Smooth muscle cell of the brain vasculature (primary cell): ENCODE results near the gene CRIP1.

ENCODE experiments used
- DNase-seq: peaks from one replicate; pipeline ENCODE4 v3.0.0-alpha.2; 2012; ENCODE audit warnings: low read depth, low spot score

Gene CRIP1

DNA sequence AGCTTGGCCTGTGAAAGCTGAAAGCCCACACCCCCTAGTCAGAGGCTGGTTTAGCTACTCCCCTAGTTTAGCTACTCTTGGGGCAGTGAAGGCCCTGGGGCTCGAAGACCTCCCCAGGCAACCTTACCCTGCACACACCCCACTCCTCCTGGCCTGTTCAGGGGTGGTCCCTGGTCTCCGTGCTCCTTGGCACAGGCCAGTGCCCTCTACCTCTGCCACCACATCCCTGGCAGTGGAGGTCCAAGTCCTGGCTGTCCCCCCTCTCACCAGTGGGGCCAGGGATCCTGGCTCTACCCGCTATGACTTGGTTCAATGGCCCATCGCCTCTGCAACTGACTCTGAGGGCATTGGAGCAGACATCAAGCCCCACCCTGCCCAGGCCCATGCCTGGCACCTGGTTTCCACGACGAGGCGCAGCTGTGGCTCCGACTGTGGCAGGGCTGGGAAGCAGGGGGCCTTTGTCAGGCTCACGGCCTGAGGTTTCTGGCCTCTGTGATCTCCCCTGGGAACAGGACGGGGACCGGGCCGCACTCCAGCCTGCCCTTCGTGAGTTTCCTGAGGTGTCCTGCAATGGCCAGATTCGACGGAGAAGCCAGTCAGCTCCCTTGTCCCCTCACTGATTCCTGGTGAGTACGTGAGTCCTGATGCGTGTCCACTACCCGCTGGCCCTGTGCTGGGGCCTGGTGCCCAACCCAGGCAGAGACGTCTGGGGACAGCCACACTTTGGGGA, 45.4 kb downstream of the CRIP1 start:
- no peak for DNase-seq

DNA sequence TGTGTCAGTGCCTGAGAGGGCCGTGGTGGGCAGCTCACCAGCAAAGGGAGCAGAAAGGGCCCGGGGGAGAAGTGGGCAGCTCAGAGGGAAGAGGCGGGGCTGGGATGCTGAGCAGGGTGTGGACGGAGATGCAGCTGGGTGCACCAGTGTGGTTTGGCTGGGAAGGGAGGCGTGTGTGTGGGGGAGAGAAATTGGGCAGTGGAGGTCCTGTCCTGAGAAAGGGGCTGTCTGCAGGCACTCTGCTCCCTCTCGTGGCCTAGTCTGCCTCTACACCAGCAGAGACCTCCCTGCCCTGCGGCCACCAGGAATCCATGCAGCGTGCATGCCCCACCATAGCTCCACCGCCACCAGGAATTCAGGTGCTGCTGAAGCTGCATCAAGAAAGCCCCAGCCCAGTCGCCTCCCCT, 46.1 kb downstream of the CRIP1 start:
- DNase-seq, result no peak

DNA sequence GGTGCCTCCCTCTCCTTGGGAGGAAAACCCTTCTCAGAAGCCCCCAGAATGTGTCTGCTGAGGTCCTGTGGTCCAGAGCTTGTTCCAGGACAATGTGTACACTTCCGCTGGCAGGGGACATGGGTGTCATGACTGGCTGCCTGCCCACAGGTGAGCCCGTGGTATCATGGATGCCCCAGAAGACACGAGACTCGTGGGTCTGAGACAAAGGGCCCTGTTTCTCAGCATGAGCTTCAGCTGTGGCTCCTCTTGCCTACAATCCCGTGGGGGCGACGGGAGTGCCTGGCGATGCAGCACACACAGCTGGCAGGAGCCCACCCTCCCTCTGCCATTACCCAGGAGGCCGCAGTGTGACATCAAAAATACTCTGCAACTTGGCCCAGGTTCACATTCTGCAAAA, 46.7 kb downstream of the CRIP1 start:
- DNase-seq, result no peak

DNA sequence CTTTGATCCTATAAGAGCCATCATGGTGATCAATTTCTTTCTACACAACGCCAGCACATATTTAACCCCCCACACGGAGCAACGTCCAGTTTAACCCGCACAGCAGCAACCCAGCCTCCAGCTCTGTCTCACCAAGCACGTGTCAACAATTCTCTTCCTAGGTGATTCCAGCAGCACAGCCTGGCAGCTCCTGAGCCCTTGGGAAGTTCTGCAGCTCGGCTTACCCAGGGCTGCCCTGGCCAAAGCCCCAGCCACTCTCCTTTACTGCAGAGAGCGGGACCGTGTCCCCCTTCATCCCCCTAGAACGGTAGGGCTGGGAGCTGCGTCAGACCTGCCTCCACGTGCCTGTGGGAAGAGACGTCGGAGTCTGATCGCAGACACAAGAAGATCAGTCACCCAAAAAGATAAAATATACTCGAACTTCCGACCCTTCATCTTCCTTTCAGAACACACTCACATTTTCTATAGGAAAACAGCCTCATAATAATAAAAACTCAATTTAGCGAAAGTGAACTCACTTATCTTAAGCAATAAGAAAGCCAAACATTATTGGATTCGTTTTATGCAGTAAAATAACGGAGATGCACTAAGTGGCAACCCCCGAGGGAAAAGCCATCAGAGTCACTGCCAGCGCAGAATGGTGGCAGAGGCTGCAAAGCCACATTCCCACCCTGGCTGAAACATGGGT, 47.3 kb downstream of the CRIP1 start:
- no peak for DNase-seq

DNA sequence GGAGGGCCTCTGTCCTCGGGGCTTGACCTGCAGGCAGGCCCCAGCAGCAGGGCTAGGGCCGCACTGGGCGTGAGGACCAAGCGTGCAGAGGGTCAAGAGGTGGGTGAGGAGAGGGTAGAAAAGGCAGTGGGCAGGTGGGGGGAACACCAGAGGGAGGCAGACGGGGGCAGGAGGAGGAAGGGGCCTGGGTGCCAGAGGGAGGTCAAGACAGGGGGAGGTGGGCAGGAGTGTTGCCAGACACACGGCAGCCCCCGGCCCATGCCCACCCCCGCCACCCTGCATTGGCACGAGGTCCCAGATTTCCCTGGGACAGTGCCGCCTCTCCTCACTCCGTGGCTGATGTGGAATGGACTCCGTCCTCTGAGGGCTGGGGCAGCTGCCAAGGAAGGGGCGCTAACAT, 47.9 kb downstream of the CRIP1 start:
- DNase-seq, result no peak

DNA sequence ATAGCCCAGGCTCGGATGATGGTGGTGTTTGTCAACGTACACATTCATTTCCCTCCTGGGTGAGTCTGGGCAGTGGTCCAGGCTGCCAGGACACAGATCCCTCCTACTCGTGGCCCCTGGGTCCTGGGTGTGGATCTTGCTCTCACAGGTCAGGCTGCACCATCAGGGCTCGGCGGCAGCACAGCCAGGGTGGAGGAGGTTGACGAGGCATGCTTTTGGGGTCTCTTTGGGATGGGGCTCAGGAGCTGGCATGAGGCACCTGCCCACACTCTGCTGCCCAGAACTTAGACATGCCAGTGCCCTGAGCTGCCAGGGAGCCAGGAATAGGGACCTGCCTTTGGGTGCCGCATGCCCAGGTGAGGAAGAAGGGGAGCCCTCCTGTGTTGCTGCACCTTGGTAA, 49.4 kb downstream of the CRIP1 start:
- no peak for DNase-seq

DNA sequence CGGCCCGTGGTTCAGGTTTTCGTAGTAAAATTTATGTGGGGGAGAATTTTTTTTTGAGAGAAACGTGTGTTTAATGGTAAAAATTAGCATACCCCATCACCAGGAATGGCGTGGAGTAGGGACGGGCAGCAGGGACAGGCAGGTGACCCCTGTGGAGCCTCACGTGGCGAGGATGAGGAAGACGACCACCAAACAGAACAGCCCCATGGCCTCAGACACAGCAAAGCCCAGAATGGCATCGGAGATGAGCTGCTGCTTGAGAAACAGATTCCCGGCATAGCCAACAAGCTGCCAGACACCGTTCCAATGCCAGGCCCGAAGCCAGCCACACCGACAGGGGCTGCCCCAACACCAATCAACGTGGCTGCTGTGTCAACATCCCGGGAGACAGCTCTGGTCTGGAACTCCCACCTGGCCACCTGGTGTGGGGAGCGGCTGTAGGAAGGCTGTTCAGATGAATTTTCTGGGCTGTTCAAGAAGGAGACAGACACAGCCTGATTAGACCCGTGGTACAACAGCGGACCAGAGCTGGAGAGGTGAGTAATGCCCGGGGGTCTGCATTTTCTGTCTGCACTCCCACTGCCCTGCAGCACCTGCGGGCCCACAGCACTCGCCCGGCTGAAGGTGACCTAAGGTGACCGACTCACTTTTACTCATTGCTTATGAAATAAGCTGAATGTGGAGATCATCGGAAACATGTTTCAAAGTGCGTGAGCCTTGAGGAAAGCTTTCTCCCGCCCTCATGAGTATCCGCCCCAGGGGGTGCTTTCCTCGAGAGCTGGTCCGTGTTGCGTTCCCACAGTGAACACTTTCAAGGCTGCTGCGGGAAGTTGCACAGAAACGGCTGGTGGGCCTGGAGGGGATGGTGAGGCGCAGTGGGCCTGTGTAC, 50.2 kb downstream of the CRIP1 start:
- no peak for DNase-seq

DNA sequence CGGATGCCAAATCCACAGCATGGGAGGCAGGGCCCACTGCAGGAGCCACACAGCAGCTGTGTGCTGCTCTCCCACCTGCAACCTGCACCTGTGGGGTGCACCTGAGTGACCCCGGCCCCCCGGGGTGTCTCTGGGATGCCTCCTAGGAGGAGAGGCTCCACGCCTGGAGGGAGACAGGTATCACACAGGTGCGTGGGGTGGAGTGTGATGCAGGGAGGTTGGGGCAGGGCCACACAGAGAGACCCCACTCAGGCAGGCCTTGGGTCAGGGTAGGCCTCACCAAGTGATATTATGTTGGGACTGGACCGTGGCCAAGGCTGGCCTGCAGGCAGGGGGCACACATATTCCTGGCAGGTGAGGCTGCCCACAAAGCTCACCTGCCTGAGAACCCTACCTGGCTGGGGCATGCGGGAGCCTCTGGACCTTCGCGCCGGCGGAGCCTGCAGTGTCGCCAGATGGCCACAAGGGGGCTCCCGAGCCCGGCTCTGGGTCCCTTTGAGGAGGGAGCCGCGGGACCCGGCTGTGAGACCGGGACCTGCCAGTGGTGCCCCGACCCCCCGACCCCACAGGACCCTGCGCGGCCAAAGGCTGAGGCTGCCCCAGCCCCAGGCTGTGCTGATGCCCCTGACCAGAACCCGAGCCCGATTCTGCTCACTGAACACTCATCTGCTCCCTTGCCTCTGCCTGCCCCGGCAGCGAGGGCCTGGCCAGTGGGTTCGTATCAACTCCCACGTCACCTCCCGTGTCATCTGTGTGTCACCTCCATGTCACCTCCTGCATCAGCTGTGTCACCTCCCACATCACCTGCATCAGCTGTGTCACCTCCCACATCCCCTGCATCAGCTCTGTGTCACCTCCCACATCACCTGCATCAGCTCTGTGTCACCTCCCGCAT, 51.1 kb downstream of the CRIP1 start:
- DNase-seq, result no peak
